ENCODE measurements around the gene TCN1.
A peak's percentile ranks its signal among the peaks of the same experiment; 100 is the strongest.
"Not testable (repeated sequence)": the region's sequence is repeated elsewhere in the genome, so short reads cannot be mapped to it uniquely, and the experiment has no call there.

TCN1 gene

GRCh38 chr11:59866397-59866796 is at the start of gene TCN1:
Gene TCN1 (minus strand): TSS chr11:59866487. CDS start chr11:59866470, 17 bp downstream.
- peak in 1 of 2 experiments; percentile 73 for DNase-seq (ENCODE audit: low read depth in 1 of 2, low spot score in 1 of 2)
- in situ Hi-C loops (cut with HindIII; ENCODE audit: low pct_unique_long_range_greater_than_20kb, low sequenced_read_pairs), result no loop called here

GRCh38 chr11:59903569-59903968 is 37.3 kb upstream of the TCN1 start:
- DNase-seq (ENCODE audit: low read depth in 1 of 2, low spot score in 1 of 2); in situ Hi-C loops (cut with HindIII; ENCODE audit: low pct_unique_long_range_greater_than_20kb, low sequenced_read_pairs): not testable (repeated sequence)

More at GRCh38 chr11:59866397-59866796, at the start of gene TCN1:
- no peak for TF ChIP-seq JUND (IDR thresholded peaks at IDR 0.05; ENCODE audit: low read depth)

- no peak for TF ChIP-seq JUND (IDR thresholded peaks at IDR 0.05; ENCODE audit: low read depth)
- in situ Hi-C loops (cut with HindIII; ENCODE audit: low pct_unique_long_range_greater_than_20kb, low sequenced_read_pairs), result no loop called here
- no peak for DNase-seq (ENCODE audit: low read depth in 1 of 2, low spot score in 1 of 2)
These were observed 35.0 kb upstream of the TCN1 start for GRCh38 chr11:59901306-59901705.

- in situ Hi-C loops (cut with HindIII; ENCODE audit: low pct_unique_long_range_greater_than_20kb, low sequenced_read_pairs), result no loop called here
- no peak for TF ChIP-seq JUND (IDR thresholded peaks at IDR 0.05; ENCODE audit: low read depth)
- no peak for DNase-seq (ENCODE audit: low read depth in 1 of 2, low spot score in 1 of 2)
These were observed 34.3 kb upstream of the TCN1 start for GRCh38 chr11:59900366-59901126.

- DNase-seq (ENCODE audit: low read depth in 1 of 2, low spot score in 1 of 2), result no peak
- in situ Hi-C loops (cut with HindIII; ENCODE audit: low pct_unique_long_range_greater_than_20kb, low sequenced_read_pairs), result no loop called here
- TF ChIP-seq JUND (IDR thresholded peaks at IDR 0.05; ENCODE audit: low read depth), result no peak
These were observed 33.2 kb upstream of the TCN1 start for GRCh38 chr11:59899532-59899931.

- no peak for TF ChIP-seq JUND (IDR thresholded peaks at IDR 0.05; ENCODE audit: low read depth)
- in situ Hi-C loops (cut with HindIII; ENCODE audit: low pct_unique_long_range_greater_than_20kb, low sequenced_read_pairs), result no loop called here
- DNase-seq (ENCODE audit: low read depth in 1 of 2, low spot score in 1 of 2), result peak in 1 of 2 experiments; percentile 47
These were observed 32.4 kb upstream of the TCN1 start for GRCh38 chr11:59898650-59899049.

GRCh38 chr11:59898046-59898445 is 31.8 kb upstream of the TCN1 start:
- no peak for TF ChIP-seq JUND (IDR thresholded peaks at IDR 0.05; ENCODE audit: low read depth)
- in situ Hi-C loops (cut with HindIII; ENCODE audit: low pct_unique_long_range_greater_than_20kb, low sequenced_read_pairs), result no loop called here

GRCh38 chr11:59894616-59895015 is 28.3 kb upstream of the TCN1 start:
- in situ Hi-C loops (cut with HindIII; ENCODE audit: low pct_unique_long_range_greater_than_20kb, low sequenced_read_pairs), result no loop called here
- DNase-seq (ENCODE audit: low read depth in 1 of 2, low spot score in 1 of 2), result no peak
- no peak for TF ChIP-seq JUND (IDR thresholded peaks at IDR 0.05; ENCODE audit: low read depth)

More at GRCh38 chr11:59898046-59898445, 31.8 kb upstream of the TCN1 start:
- no peak for DNase-seq (ENCODE audit: low read depth in 1 of 2, low spot score in 1 of 2)

- no peak for DNase-seq (ENCODE audit: low read depth in 1 of 2, low spot score in 1 of 2)
- in situ Hi-C loops (cut with HindIII; ENCODE audit: low pct_unique_long_range_greater_than_20kb, low sequenced_read_pairs), result no loop called here
- no peak for TF ChIP-seq JUND (IDR thresholded peaks at IDR 0.05; ENCODE audit: low read depth)
These were observed 25.5 kb upstream of the TCN1 start for GRCh38 chr11:59891781-59892181.

GRCh38 chr11:59887156-59887555 is 20.9 kb upstream of the TCN1 start:
- in situ Hi-C loops (cut with HindIII; ENCODE audit: low pct_unique_long_range_greater_than_20kb, low sequenced_read_pairs); DNase-seq (ENCODE audit: low read depth in 1 of 2, low spot score in 1 of 2): not testable (repeated sequence)

- DNase-seq (ENCODE audit: low read depth in 1 of 2, low spot score in 1 of 2), result no peak
- in situ Hi-C loops (cut with HindIII; ENCODE audit: low pct_unique_long_range_greater_than_20kb, low sequenced_read_pairs), result no loop called here
- TF ChIP-seq JUND (IDR thresholded peaks at IDR 0.05; ENCODE audit: low read depth), result no peak
These were observed 17.3 kb upstream of the TCN1 start for GRCh38 chr11:59883597-59883996.

- TF ChIP-seq JUND (IDR thresholded peaks at IDR 0.05; ENCODE audit: low read depth), result no peak
- in situ Hi-C loops (cut with HindIII; ENCODE audit: low pct_unique_long_range_greater_than_20kb, low sequenced_read_pairs), result no loop called here
These were observed 13.3 kb upstream of the TCN1 start for GRCh38 chr11:59879567-59879966.

GRCh38 chr11:59878575-59878974 is 12.3 kb upstream of the TCN1 start, which contains the start of gene OOSP3:
Gene OOSP3 (plus strand): TSS chr11:59878782. CDS start chr11:59878809, 27 bp downstream.
- in situ Hi-C loops (cut with HindIII; ENCODE audit: low pct_unique_long_range_greater_than_20kb, low sequenced_read_pairs), result no loop called here
- TF ChIP-seq JUND (IDR thresholded peaks at IDR 0.05; ENCODE audit: low read depth), result no peak
- DNase-seq (ENCODE audit: low read depth in 1 of 2, low spot score in 1 of 2), result no peak

More at GRCh38 chr11:59879567-59879966, 13.3 kb upstream of the TCN1 start:
- DNase-seq (ENCODE audit: low read depth in 1 of 2, low spot score in 1 of 2), result no peak

- in situ Hi-C loops (cut with HindIII; ENCODE audit: low pct_unique_long_range_greater_than_20kb, low sequenced_read_pairs), result no loop called here
- no peak for TF ChIP-seq JUND (IDR thresholded peaks at IDR 0.05; ENCODE audit: low read depth)
- DNase-seq (ENCODE audit: low read depth in 1 of 2, low spot score in 1 of 2), result no peak
These were observed 11.5 kb upstream of the TCN1 start for GRCh38 chr11:59877784-59878183.

All from T47D (cell line).